GM10248 (cell line): Measurements from ENCODE around the gene AGMO.

ENCODE experiments used
- CTCF ChIA-PET: fragments of 300-600 bp; sonication (Branson Sonifier 250); formaldehyde crosslinking; extraction: SDS; loops from one replicate; lab custom pipeline; 2021; ENCODE audit warnings: antibody characterized with exemption; lab: Yijun Ruan, JAX
- POLR2A ChIA-PET: fragments of 350-650 bp; sonication (Branson Sonifier 250); formaldehyde crosslinking; extraction: SDS; loops from one replicate; lab custom pipeline; 2020; ENCODE audit warnings: antibody characterized with exemption; lab: Yijun Ruan, JAX
- DNase-seq: peaks from one replicate; pipeline ENCODE4 v3.0.0; 2012; ENCODE audit errors: extremely low spot score
- TF ChIP-seq, protein P1 (sequence below): IDR thresholded peaks from 2 replicates; pipeline ENCODE4 v1.5.1; 2012; ENCODE audit warnings: mild to moderate bottlenecking, low read depth; ENCODE audit errors: extremely low read depth, missing control alignments, control extremely low read depth

Gene AGMO

GRCh38 chr7:15239801-15240200, 322.0 kb downstream of the AGMO start:
- CTCF ChIA-PET = interaction anchor here (1.0 to 1.3 kb wide), 2 partner anchors 9 to 25 kb away, joined by 3 to 4 read pairs; no protein-coding TSS in a partner anchor
- TF ChIP-seq, protein P1, sequence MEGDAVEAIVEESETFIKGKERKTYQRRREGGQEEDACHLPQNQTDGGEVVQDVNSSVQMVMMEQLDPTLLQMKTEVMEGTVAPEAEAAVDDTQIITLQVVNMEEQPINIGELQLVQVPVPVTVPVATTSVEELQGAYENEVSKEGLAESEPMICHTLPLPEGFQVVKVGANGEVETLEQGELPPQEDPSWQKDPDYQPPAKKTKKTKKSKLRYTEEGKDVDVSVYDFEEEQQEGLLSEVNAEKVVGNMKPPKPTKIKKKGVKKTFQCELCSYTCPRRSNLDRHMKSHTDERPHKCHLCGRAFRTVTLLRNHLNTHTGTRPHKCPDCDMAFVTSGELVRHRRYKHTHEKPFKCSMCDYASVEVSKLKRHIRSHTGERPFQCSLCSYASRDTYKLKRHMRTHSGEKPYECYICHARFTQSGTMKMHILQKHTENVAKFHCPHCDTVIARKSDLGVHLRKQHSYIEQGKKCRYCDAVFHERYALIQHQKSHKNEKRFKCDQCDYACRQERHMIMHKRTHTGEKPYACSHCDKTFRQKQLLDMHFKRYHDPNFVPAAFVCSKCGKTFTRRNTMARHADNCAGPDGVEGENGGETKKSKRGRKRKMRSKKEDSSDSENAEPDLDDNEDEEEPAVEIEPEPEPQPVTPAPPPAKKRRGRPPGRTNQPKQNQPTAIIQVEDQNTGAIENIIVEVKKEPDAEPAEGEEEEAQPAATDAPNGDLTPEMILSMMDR = no peak
- POLR2A ChIA-PET = no interaction called here
- no peak for DNase-seq

- CTCF ChIA-PET = interaction anchor here (1.9 kb wide), 1 partner anchor 16 kb away, joined by 5 read pairs; no protein-coding TSS in a partner anchor
- TF ChIP-seq, protein P1 = no peak
- POLR2A ChIA-PET = no interaction called here
- DNase-seq = no peak
Measured at GRCh38 chr7:15236952-15237351, 324.9 kb downstream of the AGMO start.

- CTCF ChIA-PET = no interaction called here
- TF ChIP-seq, protein P1 = no peak
- no peak for DNase-seq
- POLR2A ChIA-PET = no interaction called here
Measured at GRCh38 chr7:15234431-15234830, 327.4 kb downstream of the AGMO start.

DNA sequence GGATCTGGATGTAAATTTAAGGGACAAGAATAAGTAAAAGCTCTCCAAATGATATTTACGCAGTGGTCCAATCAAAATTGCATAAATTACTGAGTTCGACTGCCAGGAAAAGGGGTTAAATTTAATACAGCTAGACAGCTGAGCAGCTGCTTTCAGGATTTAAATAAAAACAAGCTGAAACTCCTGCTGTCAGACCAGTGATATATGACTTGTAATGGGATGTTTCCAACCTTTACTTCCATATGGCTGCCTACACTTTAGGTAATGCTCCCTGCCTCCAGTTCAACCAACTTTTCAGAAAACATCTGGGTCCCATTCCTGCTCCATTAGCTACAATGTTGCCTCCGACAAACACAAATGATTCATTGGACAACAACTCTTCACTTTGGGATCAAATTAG, 333.0 kb downstream of the AGMO start:
- ChIA-PET CTCF (no interaction called here), POLR2A (no interaction called here)
- no peak for DNase-seq
- TF ChIP-seq, protein P1 = no peak

- ChIA-PET POLR2A (no interaction called here), CTCF (interaction anchor here (0.7 to 1.6 kb wide), 4 partner anchors 11 to 534 kb away, joined by 3 to 5 read pairs (median 4); no protein-coding TSS in a partner anchor)
- TF ChIP-seq, protein P1 = no peak
- no peak for DNase-seq
Measured at GRCh38 chr7:15225981-15226380, 335.8 kb downstream of the AGMO start.

DNA sequence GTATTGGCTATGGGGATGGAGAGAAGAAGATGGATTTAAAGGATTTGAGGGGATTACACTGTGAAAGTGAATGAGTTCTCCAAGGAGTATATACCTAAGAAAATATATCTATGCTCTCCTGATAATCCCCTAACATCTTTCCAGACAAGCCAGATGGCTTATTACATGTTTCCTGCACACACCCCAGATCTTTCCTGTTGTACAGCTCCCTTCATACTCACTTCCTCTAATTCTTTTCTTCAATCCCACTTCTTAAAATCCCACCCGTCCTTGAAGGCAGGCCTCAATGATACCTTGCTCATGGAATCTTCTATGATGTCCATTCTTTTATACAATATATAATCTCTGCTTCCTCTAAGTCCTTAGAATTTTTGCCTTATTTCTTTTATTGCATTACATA, 342.1 kb downstream of the AGMO start:
- DNase-seq = no peak

More for the DNA sequence above, 342.1 kb downstream of the AGMO start:
- ChIA-PET CTCF (no interaction called here), POLR2A (no interaction called here)
- TF ChIP-seq, protein P1 = no peak
